ENCODE measurements around the gene PIGBOS1. TPM values are rescaled to one million over a fixed set of nuclear protein-coding genes. Genes with fewer than 3 reads are reported as not detected.
A peak's percentile ranks its signal among the peaks of the same experiment; 100 is the strongest.

The PIGBOS1 gene
- total and polyA plus RNA-seq, 9 of the 15 experiments (the other 6 are each of a cell fraction or from before 2014, with no cell fraction given), result 25.2 to 76.2 (median 46.0) TPM

DNA sequence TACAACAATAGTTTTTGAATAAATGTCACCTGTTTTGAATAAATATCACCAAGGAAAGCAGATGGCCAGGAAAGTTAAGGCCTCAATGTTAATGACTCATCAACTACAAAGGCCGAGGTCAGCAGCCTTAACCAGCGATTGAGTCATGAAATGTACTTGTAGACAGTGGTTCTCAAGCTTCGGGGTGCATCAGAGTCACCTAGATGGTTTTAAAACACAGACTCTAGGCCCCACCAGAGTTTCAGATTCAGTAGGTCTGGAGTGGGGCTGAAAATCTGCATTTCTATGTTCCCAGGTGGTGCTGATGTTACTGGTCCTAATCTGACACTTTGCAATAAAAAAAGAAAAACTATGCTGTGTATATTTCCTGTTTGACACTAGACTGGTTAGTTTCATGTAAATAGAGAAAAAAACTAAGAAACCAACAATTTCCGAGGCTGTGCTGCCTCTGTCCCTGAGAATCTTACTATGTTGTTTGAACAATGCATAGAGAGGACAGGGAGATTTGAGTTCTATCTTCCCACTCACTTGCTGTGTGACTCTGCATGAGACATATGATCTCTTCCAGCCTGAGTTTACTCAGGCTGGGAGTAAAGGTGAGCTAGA, 39.1 kb downstream of the PIGBOS1 start (continued):
- TF ChIP-seq, protein P1, sequence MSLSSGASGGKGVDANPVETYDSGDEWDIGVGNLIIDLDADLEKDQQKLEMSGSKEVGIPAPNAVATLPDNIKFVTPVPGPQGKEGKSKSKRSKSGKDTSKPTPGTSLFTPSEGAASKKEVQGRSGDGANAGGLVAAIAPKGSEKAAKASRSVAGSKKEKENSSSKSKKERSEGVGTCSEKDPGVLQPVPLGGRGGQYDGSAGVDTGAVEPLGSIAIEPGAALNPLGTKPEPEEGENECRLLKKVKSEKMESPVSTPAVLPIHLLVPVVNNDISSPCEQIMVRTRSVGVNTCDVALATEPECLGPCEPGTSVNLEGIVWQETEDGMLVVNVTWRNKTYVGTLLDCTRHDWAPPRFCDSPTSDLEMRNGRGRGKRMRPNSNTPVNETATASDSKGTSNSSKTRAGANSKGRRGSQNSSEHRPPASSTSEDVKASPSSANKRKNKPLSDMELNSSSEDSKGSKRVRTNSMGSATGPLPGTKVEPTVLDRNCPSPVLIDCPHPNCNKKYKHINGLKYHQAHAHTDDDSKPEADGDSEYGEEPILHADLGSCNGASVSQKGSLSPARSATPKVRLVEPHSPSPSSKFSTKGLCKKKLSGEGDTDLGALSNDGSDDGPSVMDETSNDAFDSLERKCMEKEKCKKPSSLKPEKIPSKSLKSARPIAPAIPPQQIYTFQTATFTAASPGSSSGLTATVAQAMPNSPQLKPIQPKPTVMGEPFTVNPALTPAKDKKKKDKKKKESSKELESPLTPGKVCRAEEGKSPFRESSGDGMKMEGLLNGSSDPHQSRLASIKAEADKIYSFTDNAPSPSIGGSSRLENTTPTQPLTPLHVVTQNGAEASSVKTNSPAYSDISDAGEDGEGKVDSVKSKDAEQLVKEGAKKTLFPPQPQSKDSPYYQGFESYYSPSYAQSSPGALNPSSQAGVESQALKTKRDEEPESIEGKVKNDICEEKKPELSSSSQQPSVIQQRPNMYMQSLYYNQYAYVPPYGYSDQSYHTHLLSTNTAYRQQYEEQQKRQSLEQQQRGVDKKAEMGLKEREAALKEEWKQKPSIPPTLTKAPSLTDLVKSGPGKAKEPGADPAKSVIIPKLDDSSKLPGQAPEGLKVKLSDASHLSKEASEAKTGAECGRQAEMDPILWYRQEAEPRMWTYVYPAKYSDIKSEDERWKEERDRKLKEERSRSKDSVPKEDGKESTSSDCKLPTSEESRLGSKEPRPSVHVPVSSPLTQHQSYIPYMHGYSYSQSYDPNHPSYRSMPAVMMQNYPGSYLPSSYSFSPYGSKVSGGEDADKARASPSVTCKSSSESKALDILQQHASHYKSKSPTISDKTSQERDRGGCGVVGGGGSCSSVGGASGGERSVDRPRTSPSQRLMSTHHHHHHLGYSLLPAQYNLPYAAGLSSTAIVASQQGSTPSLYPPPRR (CRISPR knock-in tag; IDR thresholded peaks at IDR 0.05; ENCODE audit: borderline replicate concordance), result no peak
- TF ChIP-seq MAZ (CRISPR knock-in tag; conservative IDR thresholded peaks at IDR 0.05 in 1 of 2, IDR thresholded peaks at IDR 0.05 in 1 of 2), result 0 out of 4 replicates have a peak, but pooled peaks have one; percentile 4 to 31
- no peak for TF ChIP-seq ZNF354B (CRISPR knock-in tag; IDR thresholded peaks at IDR 0.05)
- no peak for TF ChIP-seq ZNF589 (CRISPR knock-in tag; IDR thresholded peaks at IDR 0.05; ENCODE audit: low read depth)
- no peak for TF ChIP-seq NR2C2 (CRISPR knock-in tag; IDR thresholded peaks at IDR 0.05)
- peak; percentile 79 for TF ChIP-seq NR2C2 (tag; IDR thresholded peaks at IDR 0.05)
- no peak for TF ChIP-seq DMBX1 (CRISPR knock-in tag; IDR thresholded peaks at IDR 0.05; ENCODE audit: borderline replicate concordance)
- TF ChIP-seq SIN3A (IDR thresholded peaks at IDR 0.05; ENCODE audit: borderline replicate concordance in 2 of 2, control insufficient read depth in 1 of 2, low read depth in 2 of 2, low read length in 2 of 2), result no peak
- TF ChIP-seq, protein P2, sequence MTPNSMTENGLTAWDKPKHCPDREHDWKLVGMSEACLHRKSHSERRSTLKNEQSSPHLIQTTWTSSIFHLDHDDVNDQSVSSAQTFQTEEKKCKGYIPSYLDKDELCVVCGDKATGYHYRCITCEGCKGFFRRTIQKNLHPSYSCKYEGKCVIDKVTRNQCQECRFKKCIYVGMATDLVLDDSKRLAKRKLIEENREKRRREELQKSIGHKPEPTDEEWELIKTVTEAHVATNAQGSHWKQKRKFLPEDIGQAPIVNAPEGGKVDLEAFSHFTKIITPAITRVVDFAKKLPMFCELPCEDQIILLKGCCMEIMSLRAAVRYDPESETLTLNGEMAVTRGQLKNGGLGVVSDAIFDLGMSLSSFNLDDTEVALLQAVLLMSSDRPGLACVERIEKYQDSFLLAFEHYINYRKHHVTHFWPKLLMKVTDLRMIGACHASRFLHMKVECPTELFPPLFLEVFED (CRISPR knock-in tag; conservative IDR thresholded peaks at IDR 0.05), result no peak
- TF ChIP-seq, protein P3, sequence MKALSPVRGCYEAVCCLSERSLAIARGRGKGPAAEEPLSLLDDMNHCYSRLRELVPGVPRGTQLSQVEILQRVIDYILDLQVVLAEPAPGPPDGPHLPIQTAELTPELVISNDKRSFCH (CRISPR knock-in tag; IDR thresholded peaks at IDR 0.05), result no peak
- TF ChIP-seq, protein P3 (tag; IDR thresholded peaks at IDR 0.05), result no peak
- TF ChIP-seq MYNN (IDR thresholded peaks at IDR 0.05), result no peak
- TF ChIP-seq MYNN (CRISPR knock-in tag; IDR thresholded peaks at IDR 0.05), result no peak
- TF ChIP-seq JUN (IDR thresholded peaks at IDR 0.05; ENCODE audit: borderline replicate concordance, low read depth, low read length), result peak; percentile 97
- peak; percentile 86; the same call in 1 of the 2 replicates for TF ChIP-seq JUN (CRISPR knock-in tag; IDR thresholded peaks at IDR 0.05; ENCODE audit: borderline replicate concordance)
- peak; percentile 77 for TF ChIP-seq ZKSCAN8 (CRISPR knock-in tag; IDR thresholded peaks at IDR 0.05)
- TF ChIP-seq, protein P4, sequence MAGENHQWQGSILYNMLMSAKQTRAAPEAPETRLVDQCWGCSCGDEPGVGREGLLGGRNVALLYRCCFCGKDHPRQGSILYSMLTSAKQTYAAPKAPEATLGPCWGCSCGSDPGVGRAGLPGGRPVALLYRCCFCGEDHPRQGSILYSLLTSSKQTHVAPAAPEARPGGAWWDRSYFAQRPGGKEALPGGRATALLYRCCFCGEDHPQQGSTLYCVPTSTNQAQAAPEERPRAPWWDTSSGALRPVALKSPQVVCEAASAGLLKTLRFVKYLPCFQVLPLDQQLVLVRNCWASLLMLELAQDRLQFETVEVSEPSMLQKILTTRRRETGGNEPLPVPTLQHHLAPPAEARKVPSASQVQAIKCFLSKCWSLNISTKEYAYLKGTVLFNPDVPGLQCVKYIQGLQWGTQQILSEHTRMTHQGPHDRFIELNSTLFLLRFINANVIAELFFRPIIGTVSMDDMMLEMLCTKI (IDR thresholded peaks at IDR 0.05; ENCODE audit: partially characterized antibody), result no peak
- TF ChIP-seq ZNF263 (CRISPR knock-in tag; IDR thresholded peaks at IDR 0.05; ENCODE audit: borderline replicate concordance), result no peak
- no peak for TF ChIP-seq HSF4 (CRISPR knock-in tag; IDR thresholded peaks at IDR 0.05; ENCODE audit: borderline replicate concordance)
- TF ChIP-seq EP300 (IDR thresholded peaks at IDR 0.05; ENCODE audit: low read length), result peak; percentile 88
